BE2C (cell line): ENCODE measurements around the gene TMC5.

ENCODE experiments used
- DNase-seq: peaks from one replicate; pipeline ENCODE4 v3.0.0-alpha.2; 2020
- H3K27me3 ChIP-seq: fragments of 250-450 bp; sonication (Bioruptor Pico); 2 replicates; pipeline ENCODE4 v1.5.1; 2020; ENCODE audit warnings: mild to moderate bottlenecking
- H3K36me3 ChIP-seq: fragments of 250-450 bp; sonication (Bioruptor Pico); 2 replicates; pipeline ENCODE4 v1.5.1; 2020; ENCODE audit warnings: mild to moderate bottlenecking
- H3K4me1 ChIP-seq: fragments of 250-450 bp; sonication (Bioruptor Pico); 2 replicates; pipeline ENCODE4 v1.5.1; 2020
- H3K4me3 ChIP-seq: 2 replicates; pipeline ENCODE4 v1.5.1; 2011; ENCODE audit warnings: low read depth, low read length
- H3K9me3 ChIP-seq: fragments of 250-450 bp; sonication (Bioruptor Pico); 2 replicates; pipeline ENCODE4 v1.5.1; 2020
- TF ChIP-seq, protein P1 (sequence below): IDR thresholded peaks from 2 replicates; pipeline ENCODE4 v1.5.1; 2012; ENCODE audit warnings: mild to moderate bottlenecking, low read depth, low read length

The TMC5 gene

DNA sequence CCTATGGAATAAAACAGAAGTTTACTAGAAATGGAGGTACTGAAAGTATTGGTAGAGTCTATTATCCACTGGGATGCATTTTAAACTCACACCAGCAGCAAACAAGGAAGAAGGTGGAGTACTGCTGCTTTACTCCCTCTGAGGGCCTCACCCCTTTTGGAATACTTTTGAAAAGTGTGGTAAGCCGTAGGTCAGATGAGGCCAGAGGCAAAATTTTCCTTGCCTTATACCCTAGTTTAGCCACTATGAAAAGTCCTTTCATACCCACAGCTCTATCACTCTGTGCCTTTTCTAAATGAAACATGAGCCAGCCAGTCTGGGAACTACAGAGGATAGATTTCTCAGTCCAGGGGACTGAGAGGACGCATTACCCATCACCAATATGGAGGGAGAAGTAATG, 90.2 kb downstream of the TMC5 start:
- TF ChIP-seq, protein P1, sequence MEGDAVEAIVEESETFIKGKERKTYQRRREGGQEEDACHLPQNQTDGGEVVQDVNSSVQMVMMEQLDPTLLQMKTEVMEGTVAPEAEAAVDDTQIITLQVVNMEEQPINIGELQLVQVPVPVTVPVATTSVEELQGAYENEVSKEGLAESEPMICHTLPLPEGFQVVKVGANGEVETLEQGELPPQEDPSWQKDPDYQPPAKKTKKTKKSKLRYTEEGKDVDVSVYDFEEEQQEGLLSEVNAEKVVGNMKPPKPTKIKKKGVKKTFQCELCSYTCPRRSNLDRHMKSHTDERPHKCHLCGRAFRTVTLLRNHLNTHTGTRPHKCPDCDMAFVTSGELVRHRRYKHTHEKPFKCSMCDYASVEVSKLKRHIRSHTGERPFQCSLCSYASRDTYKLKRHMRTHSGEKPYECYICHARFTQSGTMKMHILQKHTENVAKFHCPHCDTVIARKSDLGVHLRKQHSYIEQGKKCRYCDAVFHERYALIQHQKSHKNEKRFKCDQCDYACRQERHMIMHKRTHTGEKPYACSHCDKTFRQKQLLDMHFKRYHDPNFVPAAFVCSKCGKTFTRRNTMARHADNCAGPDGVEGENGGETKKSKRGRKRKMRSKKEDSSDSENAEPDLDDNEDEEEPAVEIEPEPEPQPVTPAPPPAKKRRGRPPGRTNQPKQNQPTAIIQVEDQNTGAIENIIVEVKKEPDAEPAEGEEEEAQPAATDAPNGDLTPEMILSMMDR = no peak
- peaks cover 30% of the 10 kb centered on the region for H3K36me3 ChIP-seq
- H3K4me1 ChIP-seq = no peaks in the 10 kb centered on the region
- H3K4me3 ChIP-seq = no peak overlapping the region
- DNase-seq = no peak
- no peaks in the 10 kb centered on the region for H3K9me3 ChIP-seq
- H3K27me3 ChIP-seq = no peaks in the 10 kb centered on the region

DNA sequence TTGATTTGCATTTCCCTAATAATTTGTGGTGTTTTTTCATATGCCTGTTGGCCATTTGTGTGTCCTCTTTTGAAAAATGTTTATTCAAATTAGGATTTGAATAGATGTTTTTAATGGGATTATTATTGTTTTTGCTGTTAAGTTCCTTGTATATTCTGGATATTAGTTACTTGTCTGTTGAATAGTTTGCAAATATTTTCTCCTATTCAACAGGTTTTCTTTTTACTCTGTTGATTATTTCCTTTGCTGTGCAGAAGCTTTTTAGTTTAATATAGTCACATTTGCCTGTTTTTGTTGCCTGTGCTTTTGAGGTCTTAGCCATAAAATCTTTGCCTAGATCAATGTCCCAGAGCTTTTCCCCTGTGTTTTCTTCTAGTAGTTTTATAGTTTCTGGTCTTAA, 94.6 kb downstream of the TMC5 start:
- Histone ChIP-seq H3K27me3 (no peaks in the 10 kb centered on the region), H3K4me3 (no peak overlapping the region), H3K9me3 (no peaks in the 10 kb centered on the region), H3K4me1 (peaks cover 7% of the 10 kb centered on the region; the same call in 1 of the 2 replicates), H3K36me3 (peaks cover 37% of the 10 kb centered on the region)
- no peak for DNase-seq
- TF ChIP-seq, protein P1 = no peak

DNA sequence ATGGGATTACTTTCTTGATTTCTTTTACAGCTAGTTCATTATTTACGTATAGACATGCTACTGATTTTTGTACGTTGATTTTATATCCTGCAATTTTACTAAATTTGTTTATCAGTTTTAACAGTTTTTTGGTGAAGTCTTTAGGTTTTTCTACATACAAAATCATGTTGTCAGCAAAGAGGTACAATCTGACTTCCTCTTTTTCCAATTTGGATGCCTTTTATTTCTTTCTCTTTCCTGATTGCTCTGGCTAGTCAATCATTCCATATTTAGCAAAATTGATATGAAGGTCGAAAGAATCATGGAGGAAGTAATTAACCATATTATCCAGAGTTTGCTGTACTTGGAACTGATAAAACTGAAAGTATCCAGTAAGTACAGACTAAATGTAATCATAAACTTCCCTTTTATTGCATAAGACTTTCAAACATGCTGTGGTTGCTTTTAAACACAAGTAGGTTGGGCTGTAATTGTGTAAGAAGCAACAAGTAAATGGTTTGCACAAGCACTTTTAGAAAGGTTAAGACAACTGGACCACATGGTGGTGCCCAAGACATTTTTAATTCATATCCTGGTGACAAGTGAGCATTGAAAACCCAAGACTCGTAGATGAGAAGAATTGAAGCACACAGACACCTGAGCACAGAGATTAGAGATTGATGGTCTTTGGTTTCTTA, 95.8 kb downstream of the TMC5 start:
- TF ChIP-seq, protein P1 = no peak
- no peak for DNase-seq
- Histone ChIP-seq H3K36me3 (peaks cover 33% of the 10 kb centered on the region), H3K9me3 (no peaks in the 10 kb centered on the region), H3K27me3 (no peaks in the 10 kb centered on the region), H3K4me1 (peaks cover 9% of the 10 kb centered on the region), H3K4me3 (no peak overlapping the region)

DNA sequence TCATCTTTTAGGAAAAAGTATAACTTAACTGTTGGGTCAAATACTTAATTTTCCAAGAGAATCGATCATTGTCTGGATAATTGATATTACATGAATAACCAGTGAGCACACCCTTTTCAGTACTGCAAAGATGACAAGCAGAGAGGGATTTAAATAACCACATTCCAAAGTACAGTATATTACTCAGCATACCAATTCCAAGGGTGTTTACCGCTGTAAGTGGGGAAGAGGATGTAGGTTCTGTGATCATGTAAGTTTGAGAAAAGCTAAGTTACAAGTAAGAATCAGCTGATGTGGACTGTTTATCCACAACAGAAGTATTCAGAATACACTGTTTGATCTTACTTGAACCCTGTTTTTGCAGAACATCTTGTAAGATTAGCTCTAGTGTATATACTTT, 98.1 kb downstream of the TMC5 start:
- Histone ChIP-seq H3K4me3 (no peak overlapping the region), H3K36me3 (peaks cover 28% of the 10 kb centered on the region), H3K9me3 (no peaks in the 10 kb centered on the region), H3K27me3 (no peaks in the 10 kb centered on the region), H3K4me1 (peaks cover 9% of the 10 kb centered on the region)
- TF ChIP-seq, protein P1 = no peak
- DNase-seq = no peak

DNA sequence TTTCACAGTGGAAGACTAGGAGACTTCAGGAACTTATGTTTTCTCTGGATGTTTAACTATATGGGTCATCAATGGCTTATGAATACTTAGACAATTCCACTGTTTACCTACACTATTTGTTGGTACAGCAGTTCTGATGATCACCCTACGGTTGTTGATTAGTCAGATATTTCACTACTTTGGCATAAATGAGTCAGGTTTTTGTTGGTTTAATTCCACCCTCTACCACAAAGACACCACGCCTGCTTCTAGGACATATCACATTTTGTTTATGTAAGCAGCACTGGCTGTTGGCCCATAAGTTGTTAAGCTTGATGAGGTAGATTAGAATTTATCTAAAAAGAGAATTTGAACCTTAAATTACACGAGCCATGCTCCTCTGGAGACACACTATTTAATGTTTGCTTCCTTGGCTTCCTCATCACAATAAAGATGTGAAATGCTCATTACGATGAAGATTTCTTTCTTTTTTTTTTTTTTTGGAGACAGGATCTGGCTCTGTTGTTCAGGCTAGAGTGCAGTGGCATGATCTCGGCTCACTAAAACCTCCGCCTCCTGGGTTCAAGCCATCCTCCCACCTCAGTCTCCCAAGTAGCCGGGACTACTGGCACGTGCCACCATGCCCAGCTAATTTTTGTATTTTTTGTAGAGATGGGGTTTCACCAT, 99.9 kb downstream of the TMC5 start:
- peaks cover 11% of the 10 kb centered on the region for H3K4me1 ChIP-seq
- no peaks in the 10 kb centered on the region for H3K9me3 ChIP-seq
- H3K36me3 ChIP-seq = peaks cover 28% of the 10 kb centered on the region
- TF ChIP-seq, protein P1 = no peak
- H3K27me3 ChIP-seq = no peaks in the 10 kb centered on the region
- DNase-seq = no peak
- H3K4me3 ChIP-seq = no peak overlapping the region

DNA sequence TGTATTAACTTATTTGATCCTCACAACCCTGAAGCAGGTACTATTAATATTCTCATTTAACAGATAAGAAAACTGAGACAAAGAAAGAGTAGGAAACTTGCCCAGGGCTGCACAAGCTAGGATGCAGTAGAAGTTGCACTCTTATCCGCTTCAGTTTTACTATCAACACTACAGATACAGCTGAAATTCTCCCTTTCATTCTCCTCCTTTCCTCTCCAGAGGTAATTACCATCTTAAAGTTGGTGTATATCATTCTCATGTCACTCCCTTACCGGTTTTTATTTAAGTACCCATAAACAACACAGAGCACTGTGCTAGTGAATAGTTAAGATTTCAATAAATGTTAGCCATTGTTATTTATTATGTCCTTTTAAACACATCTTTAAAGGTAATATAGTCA, 100.7 kb downstream of the TMC5 start:
- no peaks in the 10 kb centered on the region for H3K27me3 ChIP-seq
- H3K4me3 ChIP-seq = no peak overlapping the region
- peaks cover 11% of the 10 kb centered on the region for H3K4me1 ChIP-seq
- DNase-seq = no peak
- H3K36me3 ChIP-seq = peaks cover 24% of the 10 kb centered on the region
- no peaks in the 10 kb centered on the region for H3K9me3 ChIP-seq
- TF ChIP-seq, protein P1 = no peak
